Measurements from ENCODE around the gene MCRIP2. TPM values are rescaled to one million over a fixed set of nuclear protein-coding genes. Genes with fewer than 3 reads are reported as not detected.

Gene MCRIP2
- total and polyA plus RNA-seq, 9 of the 15 experiments (the other 6 are each of a cell fraction or from before 2014, with no cell fraction given): 0.80 to 120 (median 35.2) TPM

- TF ChIP-seq ZBTB40 (IDR thresholded peaks at IDR 0.05): peak; percentile 97
- no peak for TF ChIP-seq ZBTB40 (CRISPR knock-in tag; IDR thresholded peaks at IDR 0.05)
- 0 out of 2 replicates have a peak, but pooled peaks have one; percentile 28 for TF ChIP-seq ZNF740 (CRISPR knock-in tag; IDR thresholded peaks at IDR 0.05)
- no peak for TF ChIP-seq ZNF740 (tag; IDR thresholded peaks at IDR 0.05)
- peak in 1 of 2 experiments; percentile 92; a peak in 2 of 4 replicates for TF ChIP-seq SRF (CRISPR knock-in tag; IDR thresholded peaks at IDR 0.05)
- no peak for TF ChIP-seq GTF2B (IDR thresholded peaks at IDR 0.05; ENCODE audit: extremely low read depth, insufficient read length)
- peak; percentile 90 for TF ChIP-seq NR2C1 (IDR thresholded peaks at IDR 0.05)
- peak; percentile 94 for TF ChIP-seq NR2C1 (tag; IDR thresholded peaks at IDR 0.05)
- no peak for TF ChIP-seq PML (IDR thresholded peaks at IDR 0.05; ENCODE audit: low read length)
- TF ChIP-seq ZNF609 (CRISPR knock-in tag; IDR thresholded peaks at IDR 0.05; ENCODE audit: borderline replicate concordance): 0 out of 2 replicates have a peak, but pooled peaks have one; percentile 47
- no peak for TF ChIP-seq HDGF (IDR thresholded peaks at IDR 0.05)
Observed at GRCh38 chr16:684071-684794, 42.6 kb downstream of the MCRIP2 start, which contains the start of gene JMJD8 (continued).
